D721Med (cell line): ENCODE data around the gene TMEM135.
"Not testable (repeated sequence)": the region's sequence is repeated elsewhere in the genome, so short reads cannot be mapped to it uniquely, and the experiment has no call there.

Experiments used
- DNase-seq: peaks from one replicate; pipeline ENCODE4 v3.0.0; 2011; ENCODE audit warnings: low spot score; ENCODE audit not compliant: insufficient read length
- FAIRE-seq: peaks from 2 replicates; lab custom pipeline; 2011; peaks lifted over from hg19 to GRCh38; lab: Jason Lieb, UNC
- CTCF ChIP-seq: IDR thresholded peaks from 2 replicates; pipeline ENCODE4 v1.5.1; 2012; ENCODE audit warnings: mild to moderate bottlenecking, control low read depth; ENCODE audit not compliant: insufficient read depth; ENCODE audit errors: missing control alignments

Gene TMEM135

GRCh38 chr11:87141322-87141721, 103.6 kb downstream of the TMEM135 start:
- no peak for TF ChIP-seq CTCF
- FAIRE-seq (no peak), DNase-seq (no peak)

- FAIRE-seq (no peak), DNase-seq (no peak)
- no peak for TF ChIP-seq CTCF
Observed at GRCh38 chr11:87141980-87142514, 104.3 kb downstream of the TMEM135 start.

- no peak for TF ChIP-seq CTCF
- FAIRE-seq, result no peak
- DNase-seq, result no peak
Observed at GRCh38 chr11:87142594-87142993, 104.9 kb downstream of the TMEM135 start.

- DNase-seq, result no peak
- no peak for TF ChIP-seq CTCF
- FAIRE-seq, result no peak
Observed at GRCh38 chr11:87143641-87144040, 105.9 kb downstream of the TMEM135 start.

GRCh38 chr11:87144252-87144651, 106.5 kb downstream of the TMEM135 start:
- FAIRE-seq (no peak), DNase-seq (no peak)
- no peak for TF ChIP-seq CTCF

- FAIRE-seq (no peak), DNase-seq (no peak)
- no peak for TF ChIP-seq CTCF
Observed at GRCh38 chr11:87148749-87149148, 111.0 kb downstream of the TMEM135 start.

GRCh38 chr11:87149782-87150181, 112.0 kb downstream of the TMEM135 start:
- FAIRE-seq, result not testable (repeated sequence)

GRCh38 chr11:87150936-87151335, 113.2 kb downstream of the TMEM135 start:
- DNase-seq, result no peak
- no peak for TF ChIP-seq CTCF
- no peak for FAIRE-seq

More at GRCh38 chr11:87149782-87150181, 112.0 kb downstream of the TMEM135 start:
- DNase-seq, result not testable (repeated sequence)
